Stimulated activated CD8-positive, alpha-beta memory T cell treated with anti-CD3 and anti-CD28 coated beads, Interleukin-12 subunit alpha, Interleukin-12 subunit beta, amount 100 ng/mL, for 1 hour (primary cell): ENCODE results near the gene BSG.
A peak's percentile ranks its signal among the peaks of the same experiment; 100 is the strongest.
"Not testable (repeated sequence)": the region's sequence is repeated elsewhere in the genome, so short reads cannot be mapped to it uniquely, and the experiment has no call there.

Experiments
- DNase-seq: peaks from one replicate; pipeline ENCODE4 v3.0.0-alpha.2; 2020; ENCODE audit warnings: low read depth

Gene BSG

GRCh38 chr19:604355-604754 is 32.0 kb downstream of the BSG start:
- no peak for DNase-seq

- not testable (repeated sequence) for DNase-seq
These were observed 32.9 kb downstream of the BSG start for GRCh38 chr19:605061-605971.

GRCh38 chr19:607301-608154 is 35.1 kb downstream of the BSG start:
- DNase-seq: no peak

DNA sequence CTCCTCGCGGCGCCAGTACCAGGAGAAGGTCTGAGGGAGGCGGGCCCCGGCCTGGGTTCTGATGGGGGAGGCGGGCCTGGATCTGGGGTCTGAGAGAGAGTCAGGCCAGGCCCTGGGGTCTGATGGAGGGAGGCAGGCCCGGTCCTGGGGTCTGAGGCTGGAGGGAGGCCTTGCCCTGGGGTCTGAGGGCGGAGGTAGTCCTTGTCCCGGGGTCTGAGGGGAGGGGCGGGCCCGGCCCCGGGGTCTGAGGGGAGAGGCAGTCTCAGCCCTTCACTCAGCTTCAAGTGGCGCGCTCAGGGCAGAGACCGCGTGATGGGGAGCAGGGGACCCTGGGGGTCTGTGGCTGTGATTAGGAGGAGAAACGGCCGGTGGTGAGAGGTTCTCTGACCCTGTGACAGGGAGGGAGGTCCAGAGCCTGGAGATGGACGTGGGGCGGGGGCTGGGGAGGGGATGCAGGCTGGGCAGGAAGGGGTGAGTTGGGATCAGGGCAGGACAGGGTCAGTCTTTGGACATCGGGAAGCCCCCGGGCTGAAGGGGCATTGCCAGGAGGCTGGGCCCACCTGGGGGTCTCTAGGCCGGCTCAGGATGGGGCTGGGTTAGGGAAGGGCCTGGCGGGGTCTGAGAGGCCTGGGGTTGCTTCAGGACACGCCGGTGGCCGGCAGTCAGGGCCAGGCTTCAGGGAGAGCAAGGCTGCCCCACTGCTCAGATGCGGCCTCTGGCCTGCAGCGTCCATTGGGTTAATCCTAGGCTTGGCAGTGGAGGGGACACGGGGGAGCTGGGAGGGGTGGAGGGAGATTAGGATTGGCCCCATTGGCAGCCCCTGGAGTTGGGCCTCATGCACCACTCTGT is 36.0 kb downstream of the BSG start:
- no peak for DNase-seq

DNA sequence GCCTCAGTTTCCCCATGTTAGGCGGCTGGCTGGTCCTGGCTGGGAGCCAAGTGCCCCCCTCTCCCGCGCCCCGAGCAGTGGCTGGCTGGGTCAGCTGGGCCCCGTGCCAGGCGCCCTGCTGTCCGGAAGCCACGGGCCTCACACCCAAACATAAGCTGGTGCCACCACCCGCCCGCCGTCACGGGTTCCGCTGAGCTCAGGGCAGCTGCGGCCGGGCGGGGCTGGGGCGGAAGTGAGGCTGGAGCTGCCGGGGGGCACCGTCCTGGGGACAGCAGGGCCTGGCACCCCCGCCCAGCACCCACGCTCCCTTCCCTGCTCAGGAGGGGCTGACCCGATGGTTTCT is 36.6 kb downstream of the BSG start:
- DNase-seq: no peak

DNA sequence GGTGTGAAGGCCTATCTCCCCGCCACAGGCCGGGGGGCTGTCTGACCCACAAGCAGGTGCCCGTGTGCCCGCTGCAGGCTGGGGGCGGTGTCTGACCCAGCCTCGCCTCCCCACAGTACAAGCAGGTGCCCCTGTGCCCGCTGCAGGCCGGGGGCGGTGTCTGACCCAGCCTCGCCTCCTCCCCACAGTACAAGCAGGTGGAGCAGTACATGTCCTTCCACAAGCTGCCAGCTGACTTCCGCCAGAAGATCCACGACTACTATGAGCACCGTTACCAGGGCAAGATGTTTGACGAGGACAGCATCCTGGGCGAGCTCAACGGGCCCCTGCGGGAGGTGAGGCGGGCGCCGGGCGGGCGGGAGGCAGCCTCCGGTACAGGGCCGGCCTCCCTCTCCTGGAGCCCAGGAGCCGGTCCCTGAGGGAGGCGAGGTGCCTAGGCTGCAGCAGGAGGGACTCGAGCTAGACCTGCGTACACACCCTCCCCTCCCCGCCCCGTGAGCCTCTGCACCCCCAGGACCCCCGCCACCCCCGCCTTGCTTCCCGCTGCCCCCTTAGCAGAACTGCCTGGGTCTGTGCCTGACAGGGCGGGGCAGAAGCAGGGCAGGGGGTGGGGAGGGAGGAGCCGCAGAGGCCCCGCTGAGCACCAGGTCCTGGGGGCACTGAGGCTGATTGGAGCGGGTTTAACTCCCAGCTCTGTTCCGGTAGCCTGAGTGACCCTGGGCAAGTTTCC is 37.8 kb downstream of the BSG start:
- peak; percentile 16 for DNase-seq

GRCh38 chr19:610801-611480 is 38.5 kb downstream of the BSG start:
- DNase-seq: peak; percentile 32

DNA sequence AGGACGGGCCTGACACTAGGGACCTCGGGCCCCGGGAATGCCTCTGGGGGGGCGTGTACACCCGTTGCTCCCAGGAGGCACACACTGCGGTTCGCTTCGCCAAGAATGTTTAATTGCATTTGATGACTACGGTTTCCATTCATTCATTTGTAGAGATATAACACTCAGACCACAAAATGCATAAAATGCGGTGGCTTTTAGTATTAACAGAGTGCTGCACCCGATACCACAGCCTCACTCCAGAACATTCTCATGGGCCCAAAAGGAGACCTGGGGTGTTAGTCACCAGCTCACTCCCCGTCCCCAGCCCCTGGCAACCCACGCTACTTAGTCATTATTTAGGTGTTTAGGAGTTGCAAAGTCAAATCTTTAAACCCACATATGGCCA is 39.1 kb downstream of the BSG start:
- peak; percentile 24 for DNase-seq

- DNase-seq: no peak
These were observed 40.5 kb downstream of the BSG start for GRCh38 chr19:612941-613340.

GRCh38 chr19:613732-614567 is 41.6 kb downstream of the BSG start:
- no peak for DNase-seq

DNA sequence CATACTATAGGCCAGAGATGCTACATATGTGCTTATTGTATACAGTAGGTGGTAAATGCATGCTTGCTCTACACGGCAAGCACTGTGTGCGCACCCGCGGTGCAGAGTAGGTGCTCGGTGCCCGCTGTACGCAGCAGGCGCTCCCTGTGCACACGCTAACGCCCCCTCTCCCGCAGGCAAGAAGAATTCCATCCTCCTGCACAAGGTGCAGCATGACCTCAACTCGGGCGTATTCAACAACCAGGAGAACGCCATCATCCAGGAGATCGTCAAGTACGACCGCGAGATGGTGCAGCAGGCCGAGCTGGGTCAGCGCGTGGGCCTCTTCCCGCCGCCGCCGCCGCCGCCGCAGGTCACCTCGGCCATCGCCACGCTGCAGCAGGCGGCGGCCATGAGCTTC is 43.2 kb downstream of the BSG start:
- no peak for DNase-seq

DNA sequence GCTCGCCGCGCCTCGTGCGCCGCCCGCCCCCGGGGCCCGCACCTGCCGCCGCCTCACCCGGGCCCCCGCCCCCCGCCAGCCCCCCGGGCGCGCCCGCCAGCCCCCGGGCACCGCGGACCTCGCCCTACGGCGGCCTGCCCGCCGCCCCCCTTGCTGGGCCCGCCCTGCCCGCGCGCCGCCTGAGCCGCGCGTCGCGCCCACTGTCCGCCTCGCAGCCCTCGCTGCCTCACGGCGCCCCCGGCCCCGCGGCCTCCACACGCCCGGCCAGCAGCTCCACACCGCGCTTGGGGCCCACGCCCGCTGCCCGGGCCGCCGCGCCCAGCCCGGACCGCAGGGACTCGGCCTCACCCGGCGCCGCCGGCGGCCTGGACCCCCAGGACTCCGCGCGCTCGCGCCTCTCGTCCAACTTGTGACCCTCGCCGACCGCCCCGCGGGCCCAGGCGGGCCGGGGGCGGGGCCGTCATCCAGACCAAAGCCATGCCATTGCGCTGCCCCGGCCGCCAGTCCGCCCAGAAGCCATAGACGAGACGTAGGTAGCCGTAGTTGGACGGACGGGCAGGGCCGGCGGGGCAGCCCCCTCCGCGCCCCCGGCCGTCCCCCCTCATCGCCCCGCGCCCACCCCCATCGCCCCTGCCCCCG is 43.8 kb downstream of the BSG start:
- DNase-seq: no peak

DNA sequence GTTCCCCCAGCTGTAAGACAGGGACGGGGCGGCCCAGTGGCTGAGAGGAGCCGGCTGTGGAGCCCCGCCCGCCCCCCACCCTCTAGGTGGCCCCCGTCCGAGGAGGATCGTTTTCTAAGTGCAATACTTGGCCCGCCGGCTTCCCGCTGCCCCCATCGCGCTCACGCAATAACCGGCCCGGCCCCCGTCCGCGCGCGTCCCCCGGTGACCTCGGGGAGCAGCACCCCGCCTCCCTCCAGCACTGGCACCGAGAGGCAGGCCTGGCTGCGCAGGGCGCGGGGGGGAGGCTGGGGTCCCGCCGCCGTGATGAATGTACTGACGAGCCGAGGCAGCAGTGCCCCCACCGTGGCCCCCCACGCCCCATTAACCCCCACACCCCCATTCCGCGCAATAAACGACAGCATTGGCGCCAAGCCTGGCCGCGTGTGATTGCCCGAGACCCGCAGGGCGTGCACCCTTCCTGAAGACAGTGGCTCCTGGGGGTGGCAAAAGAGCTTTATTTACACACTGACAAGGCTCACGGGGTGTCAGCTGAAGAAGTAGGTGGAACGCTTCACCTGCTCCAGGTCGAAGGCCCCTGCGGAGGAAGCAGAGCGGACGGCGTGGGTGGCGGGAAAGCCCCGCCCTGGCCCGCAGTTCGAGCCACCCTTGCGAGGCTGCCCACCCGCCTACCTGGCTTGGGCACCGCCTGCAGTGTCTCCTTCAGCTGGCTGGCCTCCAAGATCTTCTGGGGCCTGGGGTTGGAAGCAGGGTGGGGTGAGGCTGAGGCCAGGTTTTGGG is 44.5 kb downstream of the BSG start:
- no peak for DNase-seq

- no peak for DNase-seq
These were observed 45.3 kb downstream of the BSG start for GRCh38 chr19:617551-618246.

DNA sequence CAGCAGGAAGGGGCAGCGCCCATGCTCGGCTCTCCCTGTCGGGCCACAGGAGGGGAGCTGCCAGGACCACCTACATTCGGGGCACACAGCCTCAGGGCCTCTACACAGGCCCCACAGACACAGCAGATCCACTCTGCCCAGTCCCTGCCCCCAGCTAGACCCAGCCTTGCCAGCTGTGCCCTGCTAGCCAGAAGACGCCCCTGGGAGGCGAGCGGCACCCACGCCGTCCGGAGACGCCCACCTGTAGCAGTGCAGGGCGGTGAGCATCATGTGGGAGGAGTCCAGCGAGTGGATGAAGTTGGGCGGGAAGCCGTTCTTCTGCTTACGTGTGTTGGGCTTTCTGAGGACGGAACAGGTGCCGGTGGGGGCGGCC is 45.8 kb downstream of the BSG start:
- DNase-seq: no peak

DNA sequence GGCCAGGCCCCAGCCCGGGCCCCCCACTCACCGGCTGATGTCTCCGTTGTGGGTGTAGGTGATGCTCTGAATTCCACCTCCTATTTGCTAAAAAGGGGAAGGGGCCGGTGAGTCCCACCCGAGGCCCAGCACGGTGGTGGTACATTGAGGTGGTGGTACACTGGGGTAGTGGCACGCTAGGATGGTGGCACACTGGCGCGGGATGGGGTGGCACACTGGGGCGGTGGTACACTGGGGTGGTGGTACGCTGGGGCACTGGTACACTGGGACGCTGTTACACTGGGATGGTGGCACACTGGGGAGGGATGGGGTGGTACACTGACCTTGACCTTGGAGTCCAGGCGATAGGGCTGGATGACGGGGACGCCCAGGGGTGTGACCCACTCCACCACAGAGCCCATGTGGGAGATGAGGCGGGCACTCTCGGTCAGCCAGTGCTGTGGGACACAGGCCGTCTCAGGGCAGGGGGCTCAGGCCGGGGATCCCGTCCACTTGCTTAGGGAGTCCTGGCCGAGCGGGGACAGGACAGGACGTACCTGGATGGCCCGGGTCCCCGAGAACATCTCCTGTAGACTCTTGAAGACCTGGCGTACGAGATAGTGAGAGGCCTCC is 46.4 kb downstream of the BSG start:
- DNase-seq: no peak

DNA sequence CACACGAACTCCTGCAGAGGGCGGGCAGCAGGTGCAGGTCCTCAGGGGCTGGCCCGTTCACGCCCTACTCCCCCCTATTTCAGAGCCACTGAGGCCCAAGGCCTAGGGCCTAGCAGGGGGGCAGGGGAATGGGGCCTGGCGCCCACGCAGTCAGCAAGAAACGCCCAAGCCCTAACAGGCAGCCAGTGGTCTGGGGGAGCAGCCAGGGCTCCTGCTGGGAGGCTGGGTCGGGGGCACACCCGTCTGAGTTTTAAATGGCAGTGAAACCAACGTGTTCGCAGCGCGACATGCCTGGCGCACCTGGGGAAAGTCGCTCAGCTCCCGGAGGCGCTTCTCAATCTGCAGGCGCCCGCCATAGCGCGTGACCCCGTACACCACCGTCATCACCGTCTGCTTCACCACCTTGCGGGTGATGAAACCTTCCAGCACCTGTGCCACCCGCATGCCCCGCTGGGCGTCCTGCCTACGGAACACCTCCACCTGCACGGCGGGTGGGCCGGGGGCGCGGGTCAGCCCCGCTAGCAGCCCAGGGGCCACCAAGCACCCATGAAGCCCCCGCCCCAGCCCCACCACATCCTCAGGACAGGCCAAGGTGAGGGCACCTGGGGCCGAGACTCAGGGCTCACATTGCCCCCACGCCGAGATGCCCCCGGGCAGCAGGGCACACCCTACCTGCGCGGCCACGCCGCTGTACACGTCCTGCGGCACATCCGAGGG is 47.0 kb downstream of the BSG start:
- no peak for DNase-seq
